ENCODE data around the gene IZUMO1. TPM values are rescaled to one million over a fixed set of nuclear protein-coding genes. Genes with fewer than 3 reads are reported as not detected.

IZUMO1 gene
- total and polyA plus RNA-seq, 4 donors = 0.10 to 1.6 (median 0.66) TPM; not detected in 1

- DNase-seq (no peak), ATAC-seq (ENCODE audit: low FRiP score) (no peak)
- no peaks in the 10 kb centered on the region for H3K27me3 ChIP-seq (ENCODE audit: control insufficient read depth in 1 of 2, insufficient read depth in 2 of 2, low read length in 1 of 2)
- intact Hi-C loops (cut with DNase I) = no loop called here
- H3K36me3 ChIP-seq (ENCODE audit: control insufficient read depth in 1 of 2, insufficient read depth in 2 of 2, low read length in 1 of 2) = no peaks in the 10 kb centered on the region
- H3K9me3 ChIP-seq (ENCODE audit: control insufficient read depth, low read length) = no peaks in the 10 kb centered on the region
- 72 to 73% methylated on average over 14 of the region's 14 CpGs for WGBS, 2 donors
- H3K4me1 ChIP-seq (ENCODE audit: control insufficient read depth in 1 of 2, insufficient read depth in 2 of 2, low read length in 2 of 2) = no peaks in the 10 kb centered on the region
- H3K4me3 ChIP-seq (ENCODE audit: low read length in 2 of 2) = no peak overlapping the region
- no peak overlapping the region for H3K27ac ChIP-seq (ENCODE audit: low read depth in 1 of 2, low read length in 2 of 2)
Measured at GRCh38 chr19:48780631-48781391, 34.1 kb upstream of the IZUMO1 start.

GRCh38 chr19:48779636-48780035 is 32.9 kb upstream of the IZUMO1 start:
- DNase-seq (no peak), ATAC-seq (ENCODE audit: low FRiP score) (no peak)
- H3K27ac ChIP-seq (ENCODE audit: low read depth in 1 of 2, low read length in 2 of 2) = no peak overlapping the region
- H3K9me3 ChIP-seq (ENCODE audit: control insufficient read depth, low read length) = no peaks in the 10 kb centered on the region
- no peaks in the 10 kb centered on the region for H3K36me3 ChIP-seq (ENCODE audit: control insufficient read depth in 1 of 2, insufficient read depth in 2 of 2, low read length in 1 of 2)
- H3K4me3 ChIP-seq (ENCODE audit: low read length in 2 of 2) = no peak overlapping the region
- no peaks in the 10 kb centered on the region for H3K27me3 ChIP-seq (ENCODE audit: control insufficient read depth in 1 of 2, insufficient read depth in 2 of 2, low read length in 1 of 2)
- H3K4me1 ChIP-seq (ENCODE audit: control insufficient read depth in 1 of 2, insufficient read depth in 2 of 2, low read length in 2 of 2) = no peaks in the 10 kb centered on the region
- WGBS, 2 donors = 79 to 86% methylated on average over 1 of the region's 1 CpG
- intact Hi-C loops (cut with DNase I) = no loop called here

- no peak for DNase-seq
- no peak overlapping the region for H3K27ac ChIP-seq (ENCODE audit: low read depth in 1 of 2, low read length in 2 of 2)
- no peak overlapping the region for H3K4me3 ChIP-seq (ENCODE audit: low read length in 2 of 2)
- intact Hi-C loops (cut with DNase I) = no loop called here
- no peaks in the 10 kb centered on the region for H3K4me1 ChIP-seq (ENCODE audit: control insufficient read depth in 1 of 2, insufficient read depth in 2 of 2, low read length in 2 of 2)
- 91% methylated on average over 12 of the region's 12 CpGs for WGBS, 2 donors
- no peaks in the 10 kb centered on the region for H3K9me3 ChIP-seq (ENCODE audit: control insufficient read depth, low read length)
- ATAC-seq (ENCODE audit: low FRiP score) = no peak
- H3K36me3 ChIP-seq (ENCODE audit: control insufficient read depth in 1 of 2, insufficient read depth in 2 of 2, low read length in 1 of 2) = no peaks in the 10 kb centered on the region
- H3K27me3 ChIP-seq (ENCODE audit: control insufficient read depth in 1 of 2, insufficient read depth in 2 of 2, low read length in 1 of 2) = no peaks in the 10 kb centered on the region
Measured at GRCh38 chr19:48777720-48778119, 31.0 kb upstream of the IZUMO1 start.

GRCh38 chr19:48777139-48777538 is 30.4 kb upstream of the IZUMO1 start:
- no peaks in the 10 kb centered on the region for H3K4me1 ChIP-seq (ENCODE audit: control insufficient read depth in 1 of 2, insufficient read depth in 2 of 2, low read length in 2 of 2)
- intact Hi-C loops (cut with DNase I) = no loop called here

GRCh38 chr19:48772503-48772953 is 25.8 kb upstream of the IZUMO1 start:
- H3K4me1 ChIP-seq (ENCODE audit: control insufficient read depth in 1 of 2, insufficient read depth in 2 of 2, low read length in 2 of 2) = no peaks in the 10 kb centered on the region
- H3K4me3 ChIP-seq (ENCODE audit: low read length in 2 of 2) = no peak overlapping the region
- H3K36me3 ChIP-seq (ENCODE audit: control insufficient read depth in 1 of 2, insufficient read depth in 2 of 2, low read length in 1 of 2) = no peaks in the 10 kb centered on the region
- H3K27me3 ChIP-seq (ENCODE audit: control insufficient read depth in 1 of 2, insufficient read depth in 2 of 2, low read length in 1 of 2) = no peaks in the 10 kb centered on the region
- intact Hi-C loops (cut with DNase I) = no loop called here
- ATAC-seq (ENCODE audit: low FRiP score) = no peak
- WGBS, 2 donors = 57 to 67% methylated on average over 13 of the region's 13 CpGs
- no peak overlapping the region for H3K27ac ChIP-seq (ENCODE audit: low read depth in 1 of 2, low read length in 2 of 2)
- no peaks in the 10 kb centered on the region for H3K9me3 ChIP-seq (ENCODE audit: control insufficient read depth, low read length)
- DNase-seq = no peak

More at GRCh38 chr19:48777139-48777538, 30.4 kb upstream of the IZUMO1 start:
- ATAC-seq (ENCODE audit: low FRiP score) = no peak
- no peaks in the 10 kb centered on the region for H3K27me3 ChIP-seq (ENCODE audit: control insufficient read depth in 1 of 2, insufficient read depth in 2 of 2, low read length in 1 of 2)
- no peaks in the 10 kb centered on the region for H3K9me3 ChIP-seq (ENCODE audit: control insufficient read depth, low read length)
- H3K4me3 ChIP-seq (ENCODE audit: low read length in 2 of 2) = no peak overlapping the region
- H3K27ac ChIP-seq (ENCODE audit: low read depth in 1 of 2, low read length in 2 of 2) = no peak overlapping the region
- no peaks in the 10 kb centered on the region for H3K36me3 ChIP-seq (ENCODE audit: control insufficient read depth in 1 of 2, insufficient read depth in 2 of 2, low read length in 1 of 2)
- no peak for DNase-seq
- WGBS, 2 donors = 92 to 94% methylated on average over 5 of the region's 5 CpGs

GRCh38 chr19:48770734-48771472 is 24.2 kb upstream of the IZUMO1 start:
- H3K9me3 ChIP-seq (ENCODE audit: control insufficient read depth, low read length) = no peaks in the 10 kb centered on the region
- H3K4me1 ChIP-seq (ENCODE audit: control insufficient read depth in 1 of 2, insufficient read depth in 2 of 2, low read length in 2 of 2) = no peaks in the 10 kb centered on the region
- no peaks in the 10 kb centered on the region for H3K27me3 ChIP-seq (ENCODE audit: control insufficient read depth in 1 of 2, insufficient read depth in 2 of 2, low read length in 1 of 2)
- ATAC-seq (ENCODE audit: low FRiP score) (no peak), DNase-seq (no peak)
- WGBS, 2 donors = 77 to 78% methylated on average over 20 of the region's 20 CpGs
- H3K36me3 ChIP-seq (ENCODE audit: control insufficient read depth in 1 of 2, insufficient read depth in 2 of 2, low read length in 1 of 2) = no peaks in the 10 kb centered on the region
- no peak overlapping the region for H3K4me3 ChIP-seq (ENCODE audit: low read length in 2 of 2)
- intact Hi-C loops (cut with DNase I) = no loop called here
- H3K27ac ChIP-seq (ENCODE audit: low read depth in 1 of 2, low read length in 2 of 2) = no peak overlapping the region

GRCh38 chr19:48770266-48770665 is 23.6 kb upstream of the IZUMO1 start:
- ATAC-seq (ENCODE audit: low FRiP score) (no peak), DNase-seq (no peak)
- Histone ChIP-seq H3K4me3 (ENCODE audit: low read length in 2 of 2) (no peak overlapping the region), H3K27me3 (ENCODE audit: control insufficient read depth in 1 of 2, insufficient read depth in 2 of 2, low read length in 1 of 2) (no peaks in the 10 kb centered on the region), H3K27ac (ENCODE audit: low read depth in 1 of 2, low read length in 2 of 2) (no peak overlapping the region), H3K4me1 (ENCODE audit: control insufficient read depth in 1 of 2, insufficient read depth in 2 of 2, low read length in 2 of 2) (no peaks in the 10 kb centered on the region), H3K9me3 (ENCODE audit: control insufficient read depth, low read length) (no peaks in the 10 kb centered on the region), H3K36me3 (ENCODE audit: control insufficient read depth in 1 of 2, insufficient read depth in 2 of 2, low read length in 1 of 2) (no peaks in the 10 kb centered on the region)
- intact Hi-C loops (cut with DNase I) = no loop called here
- 60 to 70% methylated on average over 7 of the region's 7 CpGs for WGBS, 2 donors

- ATAC-seq (ENCODE audit: low FRiP score) = no peak
Measured at GRCh38 chr19:48768994-48769713, 22.4 kb upstream of the IZUMO1 start.

More at GRCh38 chr19:48768994-48769713, 22.4 kb upstream of the IZUMO1 start:
- DNase-seq = no peak
- intact Hi-C loops (cut with DNase I) = no loop called here
- H3K9me3 ChIP-seq (ENCODE audit: control insufficient read depth, low read length) = no peaks in the 10 kb centered on the region
- no peaks in the 10 kb centered on the region for H3K4me1 ChIP-seq (ENCODE audit: control insufficient read depth in 1 of 2, insufficient read depth in 2 of 2, low read length in 2 of 2)
- WGBS, 2 donors = 83% methylated on average over 11 of the region's 11 CpGs
- H3K27ac ChIP-seq (ENCODE audit: low read depth in 1 of 2, low read length in 2 of 2) = no peak overlapping the region
- H3K4me3 ChIP-seq (ENCODE audit: low read length in 2 of 2) = no peak overlapping the region
- no peaks in the 10 kb centered on the region for H3K27me3 ChIP-seq (ENCODE audit: control insufficient read depth in 1 of 2, insufficient read depth in 2 of 2, low read length in 1 of 2)
- no peaks in the 10 kb centered on the region for H3K36me3 ChIP-seq (ENCODE audit: control insufficient read depth in 1 of 2, insufficient read depth in 2 of 2, low read length in 1 of 2)

Data from aorta (tissue), 5 donors.